CD4-positive, alpha-beta T cell treated with Interleukin-21 for 1 hour (primary cell): ENCODE measurements around the gene SYNGAP1.
"Not testable (repeated sequence)": the region's sequence is repeated elsewhere in the genome, so short reads cannot be mapped to it uniquely, and the experiment has no call there.

Source experiments
- DNase-seq: peaks from one replicate; pipeline ENCODE4 v3.0.0-alpha.2; 2020

The SYNGAP1 gene

DNA sequence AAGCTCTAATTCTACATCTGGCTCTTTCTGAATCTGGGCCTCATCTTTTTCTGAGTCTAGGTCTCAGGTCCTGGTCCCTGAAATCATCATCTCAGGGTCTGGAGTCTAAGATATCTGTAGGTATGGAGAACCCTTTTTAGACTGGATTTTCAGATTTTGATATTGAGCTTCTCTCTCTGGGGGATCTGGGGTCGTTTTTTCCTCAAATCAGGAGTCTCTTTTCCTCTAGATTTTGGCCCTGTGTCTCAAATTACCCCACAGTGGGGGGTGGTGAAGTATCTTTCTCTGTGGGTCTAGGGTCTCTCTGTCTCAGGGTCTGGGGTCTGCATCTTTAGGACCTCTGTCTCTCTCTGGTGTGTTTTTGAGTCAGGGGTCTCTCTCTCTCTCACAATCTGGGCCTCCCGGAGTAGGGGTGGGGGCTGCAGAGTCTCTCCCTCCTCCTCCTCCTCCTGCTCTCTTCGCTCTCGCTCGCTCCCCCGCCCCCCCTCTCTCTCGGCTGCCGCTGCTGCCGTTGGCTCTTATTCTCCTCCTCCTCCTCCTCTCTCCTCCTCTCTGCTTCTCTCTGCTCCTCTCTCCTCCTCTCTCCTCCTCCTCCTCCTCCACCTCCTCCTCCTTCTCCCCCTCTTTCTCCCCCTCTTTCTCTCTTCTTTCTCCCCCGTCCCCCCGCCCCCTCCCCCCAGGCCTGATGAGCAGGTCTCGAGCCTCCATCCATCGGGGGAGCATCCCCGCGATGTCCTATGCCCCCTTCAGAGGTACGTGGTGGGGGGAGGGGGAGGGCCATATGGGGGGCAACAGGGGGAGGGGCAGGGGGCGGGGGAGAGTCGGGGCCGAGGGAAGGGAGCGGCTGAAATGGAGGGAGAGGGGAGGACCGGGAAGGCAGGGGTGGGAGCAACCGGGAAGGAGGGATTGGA, at the start of gene SYNGAP1:
Gene SYNGAP1, plus strand, starts transcription at position 486 of the 911 bp plus-strand sequence. Its CDS starts 200 bp downstream, at position 686.
- DNase-seq = peak; percentile 58

GRCh38 chr6:33371901-33372300, 48.0 kb upstream of the SYNGAP1 start:
- not testable (repeated sequence) for DNase-seq

DNA sequence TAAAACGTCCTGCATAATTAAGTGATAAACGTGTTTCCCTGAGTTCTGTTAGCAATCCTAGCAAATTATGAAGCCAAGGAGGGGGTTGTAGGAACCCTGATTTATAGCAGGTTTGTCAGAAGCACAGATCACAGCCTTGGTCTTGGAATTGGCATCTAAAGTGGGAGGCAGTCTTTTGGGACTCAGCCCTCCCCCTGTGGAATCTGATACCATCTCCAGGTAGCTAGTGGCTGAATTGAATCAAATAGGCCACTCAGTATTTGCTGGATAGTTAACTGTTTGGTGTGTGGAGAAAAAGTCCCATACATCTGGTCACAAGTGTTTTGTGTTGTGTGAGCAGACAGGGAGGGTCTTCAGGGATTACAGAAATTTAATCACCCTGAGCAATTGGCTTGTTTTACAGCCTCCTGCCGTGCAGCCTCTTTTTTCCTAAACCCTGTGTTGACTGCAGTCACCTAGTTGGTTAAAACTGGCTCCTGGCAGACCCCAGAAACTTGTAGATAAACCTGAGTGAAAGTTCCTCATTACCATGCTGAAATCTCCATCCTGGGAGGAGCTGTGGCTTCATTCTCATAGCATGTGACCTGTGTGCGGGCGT, 47.2 kb upstream of the SYNGAP1 start:
- no peak for DNase-seq

- peak; percentile 12 for DNase-seq
Observed at GRCh38 chr6:33373960-33374910, 45.6 kb upstream of the SYNGAP1 start.

DNA sequence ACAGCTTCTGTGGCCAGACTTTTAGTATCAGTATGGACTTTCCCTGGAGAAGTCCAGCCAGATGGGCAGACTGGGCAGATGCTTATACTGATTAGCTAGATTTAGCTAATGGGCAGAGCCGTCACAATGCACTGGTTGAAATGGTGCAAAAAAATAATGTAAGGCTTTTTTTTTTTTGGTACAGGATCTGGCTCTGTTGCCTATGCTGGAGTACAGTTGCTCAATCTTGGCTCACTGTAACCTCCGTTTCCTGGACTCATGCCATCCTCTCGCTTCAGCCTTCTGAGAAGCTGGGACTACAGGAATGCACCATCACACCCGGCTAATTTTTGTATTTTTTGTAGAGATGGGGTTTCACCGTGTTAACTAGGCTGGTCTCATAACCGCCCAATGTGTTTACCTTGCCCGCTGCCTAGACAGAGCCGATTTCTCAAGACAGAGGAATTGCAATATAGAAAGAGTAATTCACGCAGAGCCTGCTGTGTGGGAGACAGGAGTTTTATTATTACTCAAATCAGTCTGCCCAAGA, 44.7 kb upstream of the SYNGAP1 start:
- DNase-seq = no peak

DNA sequence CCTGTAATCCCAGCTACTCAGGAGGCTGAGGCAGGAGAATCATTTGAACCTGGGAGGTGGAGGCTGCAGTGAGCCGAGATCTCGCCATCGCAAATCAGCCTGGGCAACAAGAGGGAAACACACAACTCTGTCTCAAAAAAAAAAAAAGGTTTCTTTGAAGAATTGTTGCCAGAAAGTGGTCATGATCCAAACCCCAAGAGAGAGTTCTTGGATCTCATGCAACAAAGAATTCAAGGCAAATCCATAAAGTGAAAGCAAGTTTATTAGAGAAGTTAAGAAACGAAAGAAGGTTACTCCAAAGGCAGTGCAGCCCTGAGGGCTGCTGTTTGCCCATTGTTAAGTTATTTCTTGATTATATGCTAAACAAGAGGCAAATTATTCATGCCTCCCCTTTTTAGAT, 42.7 kb upstream of the SYNGAP1 start:
- DNase-seq = no peak

GRCh38 chr6:33379184-33379583, 40.7 kb upstream of the SYNGAP1 start:
- DNase-seq = not testable (repeated sequence)

- no peak for DNase-seq
Observed at GRCh38 chr6:33380272-33380981, 39.4 kb upstream of the SYNGAP1 start.

GRCh38 chr6:33383427-33384185, 36.3 kb upstream of the SYNGAP1 start:
- no peak for DNase-seq

DNA sequence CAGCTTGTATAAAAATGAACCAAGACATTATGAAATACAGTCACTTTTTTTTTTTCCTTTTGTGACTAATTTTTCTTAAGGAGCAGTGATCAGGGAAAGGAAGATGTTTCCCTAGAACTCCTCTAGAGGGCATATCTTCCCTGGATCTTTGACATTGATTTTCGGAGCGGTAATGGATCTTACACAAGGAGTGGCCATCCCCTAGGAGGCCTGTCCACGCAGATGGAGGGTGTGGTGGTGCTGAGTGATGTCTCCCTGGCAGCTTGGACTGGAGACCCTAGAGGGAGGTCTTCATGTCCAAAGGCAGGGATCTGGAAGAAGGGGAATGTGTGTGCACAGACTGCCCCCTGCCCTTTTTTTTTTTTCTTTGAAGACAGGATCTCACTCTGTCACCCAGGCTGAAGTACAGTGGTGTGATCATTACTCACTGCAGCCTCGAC, 35.3 kb upstream of the SYNGAP1 start:
- DNase-seq = no peak

DNA sequence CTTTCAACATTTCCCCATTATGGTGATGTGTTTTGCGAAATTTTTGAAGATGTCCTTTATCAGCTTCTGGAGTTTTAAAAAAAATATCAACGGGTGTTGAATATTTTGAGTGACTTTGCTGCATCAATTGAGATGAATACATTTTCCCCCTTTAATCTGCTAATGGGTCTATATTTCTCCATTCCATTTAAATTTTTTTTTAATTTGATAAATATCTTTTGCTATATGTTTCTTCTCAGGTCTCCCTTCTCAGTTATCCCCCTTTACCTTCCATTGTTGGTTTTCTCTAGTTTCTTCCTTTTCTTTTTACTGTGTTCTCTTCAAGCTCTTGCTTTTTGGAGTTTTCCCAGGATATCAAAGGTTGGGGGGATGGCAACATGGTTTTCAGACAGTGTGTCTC, 29.7 kb upstream of the SYNGAP1 start:
- no peak for DNase-seq

- DNase-seq = no peak
Observed at GRCh38 chr6:33390767-33391277, 29.0 kb upstream of the SYNGAP1 start.

DNA sequence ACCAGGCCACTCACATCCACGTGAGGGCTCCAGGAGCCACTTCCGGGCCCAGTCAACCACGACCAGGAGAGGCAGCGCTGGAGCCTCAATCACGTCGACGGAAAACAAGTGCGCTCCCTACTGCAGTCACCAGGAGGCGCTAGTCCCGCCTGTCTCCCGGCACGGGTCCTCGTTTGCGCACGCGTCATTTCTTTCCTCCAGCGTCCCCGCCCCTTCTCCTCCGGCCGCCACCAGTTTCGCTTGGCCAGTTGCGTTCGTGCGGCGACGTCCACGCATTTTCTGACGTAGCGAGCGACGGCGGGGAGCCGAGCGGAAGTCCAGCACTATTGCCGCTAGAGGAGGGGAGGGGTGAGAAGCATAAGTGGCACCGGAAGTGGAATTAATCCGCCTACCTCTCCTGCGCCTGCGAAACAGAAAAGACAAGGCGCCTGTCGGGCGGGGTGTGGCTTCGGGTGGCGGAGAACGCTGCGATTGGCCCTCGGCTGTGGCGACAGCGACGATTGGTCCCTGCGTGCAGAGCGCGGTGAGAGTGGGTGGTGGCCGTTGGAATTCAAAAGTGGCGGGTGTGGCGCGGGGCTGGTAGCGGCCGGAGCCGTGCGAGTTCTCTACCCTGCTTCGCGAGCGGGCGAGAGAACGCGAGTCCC, 28.5 kb upstream of the SYNGAP1 start, which contains the start of gene KIFC1:
Gene KIFC1, plus strand, starts transcription at position 546 of the 644 bp plus-strand sequence. CDS start 163 bp downstream, outside the sequence.
- DNase-seq = peak; percentile 99

DNA sequence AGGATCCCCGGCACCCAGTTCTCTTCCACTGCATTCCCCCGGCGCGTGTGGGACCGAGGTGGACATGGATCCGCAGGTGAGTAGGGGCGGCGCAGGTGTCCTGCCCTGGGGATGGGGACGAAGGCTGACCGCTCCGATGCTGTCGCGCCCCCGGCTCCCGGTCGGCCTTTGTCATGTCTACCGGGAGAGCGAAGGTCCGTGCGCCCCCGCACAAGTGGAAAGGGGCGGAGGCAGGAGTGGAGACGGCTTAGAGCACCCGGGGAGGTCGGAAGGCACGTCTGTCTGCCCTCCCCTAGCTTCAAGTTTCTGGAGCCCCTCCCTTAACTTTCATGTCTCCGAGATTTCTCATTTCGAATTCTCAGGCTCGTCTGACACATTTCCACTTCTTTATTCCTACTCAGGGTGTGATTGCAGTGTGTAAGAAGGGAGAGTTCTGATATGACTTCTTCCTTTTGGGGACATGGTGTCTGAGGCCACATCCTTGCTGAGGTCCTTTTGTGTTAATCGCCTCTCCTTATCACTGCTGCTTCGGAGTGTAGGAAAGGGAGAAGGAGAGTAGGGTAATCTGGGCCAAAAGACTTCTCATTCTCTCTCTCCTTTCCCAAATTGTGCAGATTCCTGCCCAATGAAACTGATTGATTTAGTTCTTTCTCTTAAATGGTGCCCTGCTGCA, 27.8 kb upstream of the SYNGAP1 start:
- peak; percentile 25 for DNase-seq

DNA sequence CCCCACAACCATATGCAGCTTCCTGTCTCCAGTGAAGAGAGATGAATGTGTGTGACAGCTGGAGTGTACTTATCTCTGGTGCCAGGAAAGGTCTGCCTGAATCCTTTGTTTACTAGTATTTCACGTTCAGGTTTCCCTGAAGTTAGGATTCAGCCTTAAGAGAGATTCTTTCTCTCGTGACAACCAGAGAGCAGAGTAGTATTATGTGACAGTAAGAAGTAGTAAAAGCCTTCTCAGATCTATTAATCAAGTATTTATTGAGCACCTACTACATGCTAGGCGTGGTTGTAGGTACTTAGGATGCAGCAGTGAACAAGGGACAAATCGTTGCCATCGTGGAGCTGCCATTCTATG, 27.3 kb upstream of the SYNGAP1 start:
- DNase-seq = no peak

DNA sequence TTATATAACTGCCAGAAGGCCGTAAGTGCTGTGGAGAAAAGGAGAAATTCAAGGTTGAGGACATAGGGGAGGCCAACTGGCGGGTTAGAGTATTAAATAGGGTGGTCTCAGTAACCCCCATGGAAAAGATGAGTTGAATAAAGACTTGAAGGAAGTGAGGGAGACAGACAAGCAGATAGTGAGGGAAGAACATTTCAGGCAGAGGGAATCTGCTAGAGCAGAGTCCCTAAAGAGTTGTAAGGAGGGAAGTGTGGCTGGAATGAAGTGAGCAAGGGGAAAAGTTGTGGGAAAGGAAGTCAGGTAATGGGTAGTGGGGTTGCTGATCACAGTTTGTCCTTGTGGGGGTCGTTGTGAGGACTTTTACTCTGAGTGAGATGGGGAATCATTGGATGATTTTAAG, 26.9 kb upstream of the SYNGAP1 start:
- no peak for DNase-seq

DNA sequence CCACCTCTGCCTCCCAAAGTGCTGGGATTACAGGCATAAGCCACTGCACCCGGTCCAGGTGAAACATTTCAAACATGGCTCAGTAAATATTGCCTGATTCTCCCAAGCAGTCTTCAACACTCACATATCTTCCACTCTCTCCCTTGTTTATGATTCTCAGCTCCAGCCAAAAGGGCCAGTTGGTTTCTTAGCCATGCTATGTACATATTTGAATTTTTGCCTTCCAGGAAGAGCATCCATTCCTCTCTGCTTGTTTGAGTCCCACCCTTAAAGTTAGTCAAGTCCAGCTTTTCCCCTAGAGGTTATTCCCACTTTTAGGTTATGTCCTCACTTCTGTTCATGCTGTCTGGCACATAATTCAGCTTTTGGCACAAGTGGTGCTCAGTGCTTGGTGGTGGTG, 22.3 kb upstream of the SYNGAP1 start:
- DNase-seq = no peak

DNA sequence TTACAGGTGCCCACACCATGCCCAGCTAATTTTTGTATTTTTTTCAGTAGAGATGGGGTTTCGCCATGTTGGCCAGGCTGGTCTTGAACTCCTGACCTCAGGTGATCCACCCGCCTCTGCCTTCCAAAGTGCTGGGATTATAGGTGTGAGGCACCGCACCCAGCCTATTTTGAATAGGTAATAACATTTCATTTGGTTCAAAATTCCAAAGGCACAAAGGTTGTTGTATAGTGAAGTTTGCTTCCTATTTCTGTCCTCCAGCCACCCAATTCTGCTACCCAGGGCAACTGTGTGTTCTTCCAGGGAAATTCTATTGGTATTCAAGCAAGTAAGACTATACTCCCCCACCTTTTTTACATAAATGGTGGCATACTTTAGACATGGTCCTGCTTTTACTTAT, 21.3 kb upstream of the SYNGAP1 start:
- DNase-seq = not testable (repeated sequence)

DNA sequence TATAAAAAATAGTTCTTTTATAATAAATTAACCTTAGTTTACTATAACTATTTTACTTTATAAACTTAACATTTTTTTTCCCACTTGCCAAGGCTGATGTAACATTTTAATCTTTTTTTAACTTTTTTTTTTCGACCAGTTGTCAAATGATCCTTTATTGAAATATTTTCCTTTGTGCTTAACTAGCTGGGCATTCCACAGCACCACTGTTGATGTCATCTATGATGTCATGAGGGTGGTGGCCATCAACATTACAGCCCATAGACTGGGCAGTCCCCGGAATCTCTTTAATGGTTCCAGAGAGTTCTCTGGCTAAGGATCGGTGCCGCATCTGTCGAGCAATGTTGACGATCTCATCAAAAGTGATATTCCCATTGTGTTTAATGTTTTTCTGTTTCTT, 20.0 kb upstream of the SYNGAP1 start:
- not testable (repeated sequence) for DNase-seq

DNA sequence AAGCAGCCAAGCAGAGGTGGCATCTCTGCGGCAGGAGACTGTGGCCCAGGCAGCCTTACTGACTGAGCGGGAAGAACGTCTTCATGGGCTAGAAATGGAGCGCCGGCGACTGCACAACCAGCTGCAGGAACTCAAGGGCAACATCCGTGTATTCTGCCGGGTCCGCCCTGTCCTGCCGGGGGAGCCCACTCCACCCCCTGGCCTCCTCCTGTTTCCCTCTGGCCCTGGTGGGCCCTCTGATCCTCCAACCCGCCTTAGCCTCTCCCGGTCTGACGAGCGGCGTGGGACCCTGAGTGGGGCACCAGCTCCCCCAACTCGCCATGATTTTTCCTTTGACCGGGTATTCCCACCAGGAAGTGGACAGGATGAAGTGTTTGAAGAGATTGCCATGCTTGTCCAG, 15.0 kb upstream of the SYNGAP1 start:
- DNase-seq = no peak
